Skeletal muscle satellite cell (primary cell): ENCODE data around the gene CD200. TPM values are rescaled to one million over a fixed set of nuclear protein-coding genes. Genes with fewer than 3 reads are reported as not detected.

Source experiments
- H3K27me3 ChIP-seq: 2 replicates; pipeline ENCODE4 v1.7.0; 2013; ENCODE audit warnings: low read length; ENCODE audit not compliant: control insufficient read depth, insufficient read depth
- H3K36me3 ChIP-seq: 2 replicates; pipeline ENCODE4 v1.7.0; 2013; ENCODE audit warnings: mild to moderate bottlenecking, control low read depth, low read length; ENCODE audit not compliant: insufficient read depth
- H3K4me1 ChIP-seq: 2 replicates; pipeline ENCODE4 v1.7.0; 2013; ENCODE audit warnings: low read length; ENCODE audit not compliant: control insufficient read depth, insufficient read depth
- H3K4me2 ChIP-seq: 2 replicates; pipeline ENCODE4 v1.7.0; 2013; ENCODE audit warnings: mild to moderate bottlenecking, low read length
- H3K4me3 ChIP-seq: 2 replicates; pipeline ENCODE4 v1.7.0; 2013; ENCODE audit warnings: low read length
- H3K9ac ChIP-seq: 2 replicates; pipeline ENCODE4 v1.7.0; 2013; ENCODE audit warnings: mild to moderate bottlenecking, low read depth, low read length, moderate library complexity
- H3K9me3 ChIP-seq: replicated peaks from 2 replicates; pipeline ENCODE4 v1.7.0; 2013; ENCODE audit warnings: mild to moderate bottlenecking, control low read depth, low read length
- total RNA-seq: library from RNA; depleted of rRNA; stranded (reverse); fragments of >200 nt; gene quantifications from 2 replicates; pipeline ENCODE4 v1.2.3, GENCODE V29; 2012; rRNA removed

The CD200 gene
- total RNA-seq: not detected in 2 replicates

DNA sequence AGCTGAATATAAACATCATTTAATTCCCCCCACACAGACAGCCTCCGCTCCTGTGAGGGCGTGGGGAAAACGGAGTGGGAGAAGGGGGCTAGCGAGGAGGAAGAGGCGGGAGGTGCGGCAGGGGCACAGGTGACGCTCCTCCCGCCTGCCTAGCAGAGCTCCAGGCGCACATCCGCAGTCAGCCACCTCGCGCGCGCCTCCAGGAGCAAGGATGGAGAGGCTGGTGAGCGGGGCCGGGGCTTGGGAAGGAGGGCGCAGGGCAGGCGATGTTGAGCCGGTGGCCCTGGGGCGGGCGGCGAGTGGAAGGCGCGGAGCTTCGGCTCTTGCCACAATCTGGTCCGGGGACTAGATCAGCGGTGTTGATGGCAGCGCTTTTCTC is at the start of gene CD200:
Gene CD200, plus strand, starts transcription at position 155 of the 379 bp plus-strand sequence. Its CDS starts 57 bp downstream, at position 212.
- Histone ChIP-seq H3K9ac (peak within 1 kb of the TSS; percentile 39), H3K4me1 (peaks cover 9% of the 10 kb centered on the region)

DNA sequence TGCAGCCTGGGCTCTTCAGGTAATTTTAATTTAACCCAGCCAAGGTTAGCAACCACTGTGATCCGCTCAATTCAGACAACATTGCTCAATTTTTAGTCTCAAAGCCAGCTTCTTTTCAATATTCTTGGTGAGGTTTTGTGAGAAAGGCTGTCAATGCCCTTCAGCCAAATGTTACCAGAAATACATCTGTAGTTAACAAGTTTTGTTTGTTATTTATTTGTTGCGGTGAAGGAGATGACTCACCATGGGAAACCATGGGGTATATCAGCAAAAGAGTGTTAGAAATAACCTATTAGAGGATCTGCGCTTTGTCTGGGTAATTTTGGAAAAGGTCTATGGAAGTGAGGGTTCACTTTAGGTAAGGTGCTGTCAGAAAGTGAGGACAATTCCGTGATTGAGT is 43.9 kb upstream of the CD200 start:
- H3K27me3 ChIP-seq: peaks cover 6% of the 10 kb centered on the region
- no peaks in the 10 kb centered on the region for H3K4me1 ChIP-seq
- H3K36me3 ChIP-seq: no peaks in the 10 kb centered on the region
- H3K4me2 ChIP-seq: no peak overlapping the region
- H3K4me3 ChIP-seq: no peak overlapping the region
- H3K9me3 ChIP-seq: no peaks in the 10 kb centered on the region
- H3K9ac ChIP-seq: no peak overlapping the region

More for the DNA sequence above, at the start of gene CD200:
- Histone ChIP-seq H3K9me3 (no peaks in the 10 kb centered on the region), H3K4me2 (peak within 1 kb of the TSS; percentile 95), H3K36me3 (no peaks in the 10 kb centered on the region), H3K27me3 (peaks cover 35% of the 10 kb centered on the region), H3K4me3 (peak within 1 kb of the TSS; percentile 75)

- Histone ChIP-seq H3K4me2 (peak within 1 kb of the TSS; percentile 77), H3K4me3 (peak within 1 kb of the TSS; percentile 57), H3K36me3 (no peaks in the 10 kb centered on the region), H3K4me1 (no peaks in the 10 kb centered on the region), H3K9ac (peak within 1 kb of the TSS; percentile 37), H3K27me3 (no peaks in the 10 kb centered on the region), H3K9me3 (no peaks in the 10 kb centered on the region)
These were observed 39.3 kb upstream of the CD200 start, which contains the start of gene SLC9C1 for GRCh38 chr3:112293368-112294321. TSS of gene SLC9C1 (minus strand) at chr3:112294216. CDS start at chr3:112286791, 7,425 bp downstream.

- no peak overlapping the region for H3K9ac ChIP-seq
- no peak overlapping the region for H3K4me3 ChIP-seq
- H3K36me3 ChIP-seq: no peaks in the 10 kb centered on the region
- H3K9me3 ChIP-seq: no peaks in the 10 kb centered on the region
- no peaks in the 10 kb centered on the region for H3K27me3 ChIP-seq
- H3K4me1 ChIP-seq: no peaks in the 10 kb centered on the region
- H3K4me2 ChIP-seq: no peak overlapping the region
These were observed 35.2 kb upstream of the CD200 start for GRCh38 chr3:112297714-112298113.

- Histone ChIP-seq H3K9ac (no peak overlapping the region), H3K9me3 (no peaks in the 10 kb centered on the region), H3K36me3 (no peaks in the 10 kb centered on the region), H3K4me1 (peaks cover 8% of the 10 kb centered on the region), H3K4me2 (no peak overlapping the region), H3K27me3 (no peaks in the 10 kb centered on the region), H3K4me3 (no peak overlapping the region)
These were observed 34.2 kb upstream of the CD200 start for GRCh38 chr3:112298781-112299180.

GRCh38 chr3:112302150-112302830 is 30.7 kb upstream of the CD200 start:
- H3K4me2 ChIP-seq: peak overlapping the region; percentile 81
- no peaks in the 10 kb centered on the region for H3K9me3 ChIP-seq
- no peak overlapping the region for H3K9ac ChIP-seq
- no peaks in the 10 kb centered on the region for H3K27me3 ChIP-seq
- peaks cover 15% of the 10 kb centered on the region for H3K4me1 ChIP-seq
- H3K36me3 ChIP-seq: no peaks in the 10 kb centered on the region
- no peak overlapping the region for H3K4me3 ChIP-seq

- H3K9ac ChIP-seq: peak overlapping the region; percentile 73
- H3K4me3 ChIP-seq: peak overlapping the region; percentile 72
- no peaks in the 10 kb centered on the region for H3K27me3 ChIP-seq
- peaks cover 15% of the 10 kb centered on the region for H3K4me1 ChIP-seq
- peak overlapping the region; percentile 81 for H3K4me2 ChIP-seq
- no peaks in the 10 kb centered on the region for H3K9me3 ChIP-seq
- no peaks in the 10 kb centered on the region for H3K36me3 ChIP-seq
These were observed 29.8 kb upstream of the CD200 start for GRCh38 chr3:112302881-112303763.

DNA sequence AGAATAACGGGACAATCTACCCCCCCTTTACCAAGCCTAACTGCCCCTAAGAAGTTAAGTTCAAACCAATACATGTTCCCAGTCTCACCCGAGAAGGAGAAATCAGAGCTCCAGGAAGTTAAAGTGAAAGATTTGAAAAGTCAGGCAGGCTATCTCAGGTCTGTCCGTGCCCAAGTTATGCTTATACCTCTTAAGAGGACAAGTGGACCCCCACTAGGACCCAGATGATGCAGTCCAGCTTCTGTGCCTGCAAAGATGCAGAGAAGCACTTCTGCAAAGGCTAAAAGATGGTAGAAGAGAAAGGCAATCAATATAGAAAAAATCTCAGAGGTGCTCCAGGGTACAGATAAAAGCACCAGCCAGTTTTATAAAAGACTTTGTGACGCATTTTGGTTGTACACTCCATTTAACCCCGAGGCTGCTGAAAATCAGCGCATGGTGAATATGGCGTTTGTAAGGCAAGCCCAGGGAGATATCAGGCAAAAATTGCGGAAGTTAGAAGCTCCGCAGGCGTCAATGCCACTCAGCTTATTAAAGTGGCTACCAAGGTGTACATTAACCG is 29.1 kb upstream of the CD200 start:
- H3K9me3 ChIP-seq: no peaks in the 10 kb centered on the region
- H3K36me3 ChIP-seq: no peaks in the 10 kb centered on the region
- peaks cover 15% of the 10 kb centered on the region for H3K4me1 ChIP-seq
- no peaks in the 10 kb centered on the region for H3K27me3 ChIP-seq
- peak overlapping the region; percentile 81 for H3K4me2 ChIP-seq
- H3K9ac ChIP-seq: peak overlapping the region; percentile 73
- H3K4me3 ChIP-seq: peak overlapping the region; percentile 72

GRCh38 chr3:112304611-112305010 is 28.3 kb upstream of the CD200 start:
- no peaks in the 10 kb centered on the region for H3K36me3 ChIP-seq
- H3K9ac ChIP-seq: no peak overlapping the region
- H3K4me2 ChIP-seq: peak overlapping the region; percentile 81
- no peak overlapping the region for H3K4me3 ChIP-seq
- no peaks in the 10 kb centered on the region for H3K27me3 ChIP-seq
- H3K9me3 ChIP-seq: no peaks in the 10 kb centered on the region
- H3K4me1 ChIP-seq: peaks cover 15% of the 10 kb centered on the region

DNA sequence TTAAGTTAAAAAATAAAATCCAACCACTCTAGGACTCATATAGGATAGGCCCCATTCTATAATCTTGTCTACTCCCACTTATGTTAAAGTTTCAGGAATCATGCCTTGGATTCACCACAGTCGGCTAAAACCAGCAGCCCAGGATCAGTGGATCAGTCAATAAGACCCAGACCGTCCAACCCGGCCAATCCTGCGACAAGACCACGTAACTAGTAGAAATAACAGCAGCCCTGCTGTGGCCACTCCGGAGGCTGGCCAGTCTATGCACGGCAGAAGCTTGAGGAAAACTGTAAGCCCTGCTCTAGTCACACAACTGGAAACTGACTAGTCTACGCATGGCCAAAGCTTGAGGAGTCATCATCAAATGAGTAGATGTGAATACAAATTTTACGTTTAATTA is 26.1 kb upstream of the CD200 start:
- no peaks in the 10 kb centered on the region for H3K27me3 ChIP-seq
- H3K36me3 ChIP-seq: no peaks in the 10 kb centered on the region
- H3K4me2 ChIP-seq: no peak overlapping the region
- no peaks in the 10 kb centered on the region for H3K9me3 ChIP-seq
- no peak overlapping the region for H3K4me3 ChIP-seq
- H3K4me1 ChIP-seq: peaks cover 15% of the 10 kb centered on the region
- H3K9ac ChIP-seq: no peak overlapping the region
